Neuronal stem cell (in vitro differentiated cells): ENCODE data around the gene CNTNAP2.

ENCODE experiments used
- DNase-seq: peaks from one replicate; pipeline ENCODE4 v3.0.0-alpha.2; 2013; ENCODE audit warnings: low spot score
- H2AFZ ChIP-seq: one replicate; pipeline ENCODE4 v1.6.1; 2013; ENCODE audit warnings: mild to moderate bottlenecking, low read length, inconsistent platforms
- H2AK5ac ChIP-seq: 2 replicates; pipeline ENCODE4 v1.6.1; 2013; ENCODE audit warnings: low read depth, mild to moderate bottlenecking, inconsistent platforms, low read length, moderate library complexity, mixed read lengths
- H2BK120ac ChIP-seq: 2 replicates; pipeline ENCODE4 v1.6.1; 2013; ENCODE audit warnings: low read depth, mild to moderate bottlenecking, inconsistent platforms, low read length, moderate library complexity, mixed read lengths
- H2BK12ac ChIP-seq: one replicate; pipeline ENCODE4 v1.6.1; 2013; ENCODE audit warnings: low read length, inconsistent platforms
- H2BK15ac ChIP-seq: 2 replicates; pipeline ENCODE4 v1.6.1; 2013; ENCODE audit warnings: mild to moderate bottlenecking, low read length, inconsistent platforms, mixed read lengths
- H2BK5ac ChIP-seq: one replicate; pipeline ENCODE4 v1.6.1; 2013; ENCODE audit warnings: inconsistent platforms, mild to moderate bottlenecking, low read length, moderate library complexity
- H3K14ac ChIP-seq: one replicate; pipeline ENCODE4 v1.6.1; 2013; ENCODE audit warnings: low read length, inconsistent platforms
- H3K18ac ChIP-seq: 2 replicates; pipeline ENCODE4 v1.6.1; 2013; ENCODE audit warnings: low read length, inconsistent platforms
- H3K23ac ChIP-seq: 2 replicates; pipeline ENCODE4 v1.6.1; 2013; ENCODE audit warnings: low read depth, mild to moderate bottlenecking, mixed read lengths, low read length, inconsistent platforms; ENCODE audit not compliant: poor library complexity
- H3K27ac ChIP-seq: replicated peaks from 3 replicates; pipeline ENCODE4 v1.5.1; 2013; ENCODE audit warnings: low read length, inconsistent platforms
- H3K27me3 ChIP-seq, 3 experiments: 2 replicates each; pipeline ENCODE4 v1.6.1; 2013; ENCODE audit warnings: low read length in 3 of 3, mild to moderate bottlenecking in 2 of 3, inconsistent platforms in 1 of 3, low read depth in 1 of 3, mixed read lengths in 1 of 3, moderate library complexity in 1 of 3; ENCODE audit not compliant: control insufficient read depth in 3 of 3, insufficient read depth in 3 of 3
- H3K36me3 ChIP-seq, 2 donors: replicated peaks in 1 of 2; 2 replicates each; pipeline ENCODE4 v1.6.1; 2013; ENCODE audit warnings: low read length in 2 of 2; ENCODE audit not compliant: control insufficient read depth in 2 of 2, insufficient read depth in 2 of 2
- H3K4ac ChIP-seq: 2 replicates; pipeline ENCODE4 v1.6.1; 2013; ENCODE audit warnings: inconsistent platforms, mild to moderate bottlenecking, low read length, moderate library complexity
- H3K4me1 ChIP-seq, 2 donors: 1 replicate in 1 of 2; 2 replicates in 1 of 2; pipeline ENCODE4 v1.6.1; 2013; ENCODE audit warnings: low read length in 2 of 2, low read depth in 1 of 2; ENCODE audit not compliant: control insufficient read depth in 2 of 2, insufficient read depth in 1 of 2
- H3K4me2 ChIP-seq: one replicate; pipeline ENCODE4 v1.6.1; 2013; ENCODE audit warnings: mild to moderate bottlenecking, low read length, inconsistent platforms; ENCODE audit not compliant: insufficient read depth, poor library complexity, severe bottlenecking
- H3K4me3 ChIP-seq, 2 donors: 2 replicates each; pipeline ENCODE4 v1.5.1; 2013; ENCODE audit warnings: low read length in 2 of 2, mild to moderate bottlenecking in 2 of 2, inconsistent platforms in 1 of 2, moderate library complexity in 1 of 2
- H3K79me1 ChIP-seq: one replicate; pipeline ENCODE4 v1.6.1; 2013; ENCODE audit warnings: low read depth, mild to moderate bottlenecking, inconsistent platforms, low read length, moderate library complexity
- H3K9ac ChIP-seq: one replicate; pipeline ENCODE4 v1.6.1; 2013; ENCODE audit warnings: mild to moderate bottlenecking, low read depth, low read length, inconsistent platforms; ENCODE audit not compliant: poor library complexity
- H3K9me3 ChIP-seq, 2 donors: replicated peaks in 1 of 2; 2 replicates each; pipeline versions ENCODE3 to v1.6.1; 2013; ENCODE audit warnings: low read length in 2 of 2, mild to moderate bottlenecking in 2 of 2, inconsistent platforms in 1 of 2, low read depth in 1 of 2, mixed read lengths in 1 of 2, moderate library complexity in 1 of 2; ENCODE audit not compliant: control insufficient read depth in 2 of 2, insufficient read depth in 1 of 2
- H4K8ac ChIP-seq: one replicate; pipeline ENCODE4 v1.6.1; 2013; ENCODE audit warnings: low read depth, mild to moderate bottlenecking, inconsistent platforms, low read length, moderate library complexity
- H4K91ac ChIP-seq: one replicate; pipeline ENCODE4 v1.6.1; 2013; ENCODE audit warnings: low read length, low read depth, mild to moderate bottlenecking, inconsistent platforms; ENCODE audit not compliant: poor library complexity
- WGBS, 2 donors: extraction: QIAGEN DNeasy Blood & Tissue Kit; methylation state at CpG; one replicate each; pipeline ENCODE4 v1.1.7; 2013; ENCODE audit warnings: missing lambda C conversion rate in 2 of 2, mixed read lengths in 1 of 2; ENCODE audit not compliant: insufficient read length in 2 of 2, insufficient replicate concordance in 1 of 2; ENCODE audit errors: extremely low coverage in 2 of 2; 5-methylcytosine and 5-hydroxymethylcytosine counted together

CNTNAP2 gene

DNA sequence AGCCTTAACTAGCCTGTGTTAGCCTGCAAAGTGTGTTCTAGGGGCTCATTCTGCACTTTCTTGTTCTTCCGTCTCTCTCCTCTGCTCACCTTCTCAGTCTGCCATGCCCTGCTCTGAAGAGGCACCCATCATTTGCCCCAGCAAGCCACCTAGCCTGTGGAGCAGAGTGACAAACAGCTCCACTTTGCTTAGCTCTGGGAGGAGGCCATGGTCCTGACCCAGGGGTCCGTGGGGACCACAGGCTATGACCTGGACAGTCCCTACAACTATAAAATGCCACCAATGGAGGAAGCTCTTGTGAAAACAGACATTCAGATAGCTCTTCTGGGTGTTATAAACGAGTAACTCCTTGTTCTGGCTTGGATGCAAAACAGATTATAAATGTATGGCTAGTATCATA, 1029.6 kb downstream of the CNTNAP2 start:
- Histone ChIP-seq H4K91ac (no peak overlapping the region), H3K79me1 (no peaks in the 10 kb centered on the region), H2BK5ac (no peak overlapping the region), H2BK120ac (no peak overlapping the region), H3K27me3 (no peaks in the 10 kb centered on the region), H3K36me3 (no peaks in the 10 kb centered on the region), H3K4ac (no peak overlapping the region), H3K9ac (no peak overlapping the region), H3K4me1 (peaks cover 0 to 1% of the 10 kb centered on the region in 2 donors), H3K14ac (no peak overlapping the region), H3K27ac (no peak overlapping the region), H3K4me2 (no peak overlapping the region), H2AK5ac (no peak overlapping the region), H3K4me3 (no peak overlapping the region), H2AFZ (no peak overlapping the region), H4K8ac (no peak overlapping the region), H3K23ac (no peak overlapping the region), H2BK12ac (no peak overlapping the region), H3K18ac (no peak overlapping the region), H3K9me3 (no peaks in the 10 kb centered on the region), H2BK15ac (no peak overlapping the region)
- no peak for DNase-seq
- WGBS, 2 donors: no CpG with 5 or more reads among the region's 3 CpGs

GRCh38 chr7:147151661-147152060, 1035.1 kb downstream of the CNTNAP2 start:
- Histone ChIP-seq H4K91ac (no peak overlapping the region), H3K4me3 (no peak overlapping the region), H4K8ac (no peak overlapping the region), H3K23ac (no peak overlapping the region), H3K4ac (no peak overlapping the region), H2BK5ac (no peak overlapping the region), H3K27me3 (no peaks in the 10 kb centered on the region), H3K79me1 (no peaks in the 10 kb centered on the region), H3K9me3 (no peaks in the 10 kb centered on the region), H2BK120ac (no peak overlapping the region), H3K36me3 (no peaks in the 10 kb centered on the region), H3K27ac (no peak overlapping the region), H2BK12ac (no peak overlapping the region), H2AK5ac (no peak overlapping the region), H2BK15ac (no peak overlapping the region), H3K14ac (no peak overlapping the region), H3K9ac (no peak overlapping the region), H3K18ac (no peak overlapping the region), H2AFZ (no peak overlapping the region), H3K4me1 (no peaks in the 10 kb centered on the region), H3K4me2 (no peak overlapping the region)
- DNase-seq: no peak

- Histone ChIP-seq H2AK5ac (no peak overlapping the region), H3K27me3 (no peaks in the 10 kb centered on the region), H4K91ac (no peak overlapping the region), H3K14ac (no peak overlapping the region), H3K9me3 (no peaks in the 10 kb centered on the region), H3K27ac (no peak overlapping the region), H3K4me1 (no peaks in the 10 kb centered on the region), H4K8ac (no peak overlapping the region), H2AFZ (no peak overlapping the region), H2BK120ac (no peak overlapping the region), H2BK12ac (no peak overlapping the region), H3K23ac (no peak overlapping the region), H3K9ac (no peak overlapping the region), H3K4me2 (no peak overlapping the region), H3K79me1 (no peaks in the 10 kb centered on the region), H3K4ac (no peak overlapping the region), H3K18ac (no peak overlapping the region), H2BK15ac (no peak overlapping the region), H3K36me3 (no peaks in the 10 kb centered on the region), H2BK5ac (no peak overlapping the region), H3K4me3 (no peak overlapping the region)
- WGBS, 2 donors: no CpG with 5 or more reads among the region's 3 CpGs
- DNase-seq: no peak
Observed at GRCh38 chr7:147153571-147153970, 1037.0 kb downstream of the CNTNAP2 start.

DNA sequence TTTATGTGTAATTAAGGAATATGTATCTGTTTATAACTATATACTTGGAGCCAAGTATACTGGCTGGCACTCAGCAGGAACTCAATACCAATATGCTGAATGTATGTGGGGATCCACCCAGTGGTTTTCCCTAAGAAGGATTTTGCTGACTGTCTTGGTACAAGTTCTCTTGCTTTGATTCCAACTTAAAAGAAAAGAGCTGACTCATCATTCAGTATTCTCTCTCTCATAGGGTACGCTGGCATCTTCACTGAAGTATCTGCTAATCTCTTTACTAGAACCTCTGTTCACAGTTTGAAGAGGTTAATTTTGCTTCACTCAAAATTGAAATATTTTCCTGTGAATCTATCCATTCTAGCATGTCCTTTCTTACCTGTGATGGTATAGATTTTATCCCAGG, 1044.8 kb downstream of the CNTNAP2 start:
- WGBS, 2 donors: no CpG with 5 or more reads among the region's 1 CpG
- no peak for DNase-seq
- Histone ChIP-seq H3K4me1 (no peaks in the 10 kb centered on the region), H3K23ac (no peak overlapping the region), H2BK120ac (no peak overlapping the region), H3K9me3 (no peaks in the 10 kb centered on the region), H2AFZ (no peak overlapping the region), H3K18ac (no peak overlapping the region), H3K4me3 (no peak overlapping the region), H3K4me2 (no peak overlapping the region), H3K79me1 (no peaks in the 10 kb centered on the region), H3K36me3 (no peaks in the 10 kb centered on the region), H2AK5ac (no peak overlapping the region), H2BK15ac (no peak overlapping the region), H3K27me3 (no peaks in the 10 kb centered on the region), H3K9ac (no peak overlapping the region), H4K91ac (no peak overlapping the region), H3K27ac (no peak overlapping the region), H2BK12ac (no peak overlapping the region), H3K14ac (no peak overlapping the region), H3K4ac (no peak overlapping the region), H4K8ac (no peak overlapping the region), H2BK5ac (no peak overlapping the region)
